ENCODE results near the gene PRKN.

PRKN gene

GRCh38 chr6:161546632-161547031 lies 1180.9 kb downstream of the PRKN start:
- no peak for TF ChIP-seq CTCF (IDR thresholded peaks at IDR 0.05; ENCODE audit: borderline replicate concordance, control extremely low read depth, extremely low read depth, insufficient read depth, missing control alignments)
- in situ Hi-C loops (cut with MboI; ENCODE audit: low sequenced_read_pairs, unreplicated experiment) = no loop called here
- no peak for DNase-seq (ENCODE audit: low spot score)

- no peak for DNase-seq (ENCODE audit: low spot score)
- TF ChIP-seq CTCF (IDR thresholded peaks at IDR 0.05; ENCODE audit: borderline replicate concordance, control extremely low read depth, extremely low read depth, insufficient read depth, missing control alignments) = no peak
- in situ Hi-C loops (cut with MboI; ENCODE audit: low sequenced_read_pairs, unreplicated experiment) = no loop called here
Observed at GRCh38 chr6:161545741-161546140, 1181.8 kb downstream of the PRKN start.

GRCh38 chr6:161544801-161545480 lies 1182.6 kb downstream of the PRKN start:
- TF ChIP-seq CTCF (IDR thresholded peaks at IDR 0.05; ENCODE audit: borderline replicate concordance, control extremely low read depth, extremely low read depth, insufficient read depth, missing control alignments) = no peak
- in situ Hi-C loops (cut with MboI; ENCODE audit: low sequenced_read_pairs, unreplicated experiment) = no loop called here
- no peak for DNase-seq (ENCODE audit: low spot score)

- TF ChIP-seq CTCF (IDR thresholded peaks at IDR 0.05; ENCODE audit: borderline replicate concordance, control extremely low read depth, extremely low read depth, insufficient read depth, missing control alignments) = no peak
- no peak for DNase-seq (ENCODE audit: low spot score)
- in situ Hi-C loops (cut with MboI; ENCODE audit: low sequenced_read_pairs, unreplicated experiment) = no loop called here
Observed at GRCh38 chr6:161543684-161544309, 1183.8 kb downstream of the PRKN start.

GRCh38 chr6:161542346-161542980 lies 1185.1 kb downstream of the PRKN start:
- no peak for DNase-seq (ENCODE audit: low spot score)
- in situ Hi-C loops (cut with MboI; ENCODE audit: low sequenced_read_pairs, unreplicated experiment) = no loop called here
- TF ChIP-seq CTCF (IDR thresholded peaks at IDR 0.05; ENCODE audit: borderline replicate concordance, control extremely low read depth, extremely low read depth, insufficient read depth, missing control alignments) = no peak

- TF ChIP-seq CTCF (IDR thresholded peaks at IDR 0.05; ENCODE audit: borderline replicate concordance, control extremely low read depth, extremely low read depth, insufficient read depth, missing control alignments) = no peak
- in situ Hi-C loops (cut with MboI; ENCODE audit: low sequenced_read_pairs, unreplicated experiment) = no loop called here
- no peak for DNase-seq (ENCODE audit: low spot score)
Observed at GRCh38 chr6:161540532-161540931, 1187.0 kb downstream of the PRKN start.

All from GM13976 (cell line).